Urinary bladder (tissue), 4 donors: ENCODE measurements around the gene TMEM167A. TPM values are rescaled to one million over a fixed set of nuclear protein-coding genes. Genes with fewer than 3 reads are reported as not detected.
"Not testable (repeated sequence)": the region's sequence is repeated elsewhere in the genome, so short reads cannot be mapped to it uniquely, and the experiment has no call there.

Experiments used
- DNase-seq: peaks from one replicate; pipeline ENCODE4 v3.0.0-alpha.2; 2015; ENCODE audit errors: extremely low spot score
- H3K27ac ChIP-seq: one replicate; pipeline ENCODE4 v1.5.1; 2013; ENCODE audit warnings: low read depth, mild to moderate bottlenecking, moderate library complexity
- H3K36me3 ChIP-seq: one replicate; pipeline ENCODE4 v1.6.1; 2013; ENCODE audit warnings: mild to moderate bottlenecking, moderate library complexity; ENCODE audit not compliant: insufficient read depth
- H3K4me1 ChIP-seq: one replicate; pipeline ENCODE4 v1.6.1; 2013; ENCODE audit warnings: mild to moderate bottlenecking, moderate library complexity; ENCODE audit not compliant: insufficient read depth
- H3K4me3 ChIP-seq: one replicate; pipeline ENCODE4 v1.5.1; 2013; ENCODE audit warnings: low read depth, low read length
- WGBS: extraction: QIAGEN DNeasy Blood & Tissue Kit; methylation state at CpG from one replicate; pipeline ENCODE4 v1.1.7; 2013; 5-methylcytosine and 5-hydroxymethylcytosine counted together
- polyA plus RNA-seq: library from polyadenylated mRNA; stranded (reverse); fragments of 200-250 nt; gene quantifications from one replicate; pipeline ENCODE4 v1.2.3, GENCODE V29; 2013
- total RNA-seq: library from RNA; depleted of rRNA; stranded (reverse); fragments of >200 nt; gene quantifications from one replicate; pipeline ENCODE4 v1.2.3, GENCODE V29; 2014
- donor health status: healthy with polysubstance abuse.
- donor health status: healthy.

The TMEM167A gene
- total and polyA plus RNA-seq, 2 donors = 30.1 to 113 TPM

GRCh38 chr5:83071286-83072051 lies 5.7 kb downstream of the TMEM167A start:
- WGBS = 83% methylated on average over 2 of the region's 2 CpGs
- H3K4me1 ChIP-seq = peaks cover 3% of the 10 kb centered on the region
- DNase-seq = no peak

GRCh38 chr5:83069096-83069799 lies 7.9 kb downstream of the TMEM167A start:
- H3K4me3 ChIP-seq = no peak overlapping the region
- no peak overlapping the region for H3K27ac ChIP-seq
- 85% methylated on average over 2 of the region's 2 CpGs for WGBS
- peaks cover 1% of the 10 kb centered on the region for H3K36me3 ChIP-seq
- H3K4me1 ChIP-seq = peaks cover 3% of the 10 kb centered on the region
- no peak for DNase-seq

More at GRCh38 chr5:83071286-83072051, 5.7 kb downstream of the TMEM167A start:
- no peak overlapping the region for H3K27ac ChIP-seq
- H3K36me3 ChIP-seq = peaks cover 1% of the 10 kb centered on the region
- H3K4me3 ChIP-seq = no peak overlapping the region

- not testable (repeated sequence) for DNase-seq, H3K27ac ChIP-seq, H3K4me1 ChIP-seq, H3K36me3 ChIP-seq, H3K4me3 ChIP-seq
- WGBS = over 99% methylated on average over 4 of the region's 4 CpGs
Observed at GRCh38 chr5:83067377-83067776, 9.8 kb downstream of the TMEM167A start.

- WGBS = 90% methylated on average over 3 of the region's 3 CpGs
- Histone ChIP-seq H3K27ac (no peak overlapping the region), H3K36me3 (peaks cover 1% of the 10 kb centered on the region), H3K4me1 (peaks cover 3% of the 10 kb centered on the region), H3K4me3 (no peak overlapping the region)
- no peak for DNase-seq
Observed at GRCh38 chr5:83066548-83067110, 10.6 kb downstream of the TMEM167A start.

GRCh38 chr5:83059341-83059740 lies 17.9 kb downstream of the TMEM167A start:
- no peak for DNase-seq
- Histone ChIP-seq H3K27ac (no peak overlapping the region), H3K36me3 (no peaks in the 10 kb centered on the region), H3K4me3 (no peak overlapping the region), H3K4me1 (no peaks in the 10 kb centered on the region)
- 59% methylated on average over 2 of the region's 2 CpGs for whole genome bisulfite sequencing

GRCh38 chr5:83058726-83059125 lies 18.5 kb downstream of the TMEM167A start:
- H3K4me1 ChIP-seq = no peaks in the 10 kb centered on the region
- peak; percentile 51 for DNase-seq
- no peak overlapping the region for H3K4me3 ChIP-seq
- H3K36me3 ChIP-seq = no peaks in the 10 kb centered on the region
- no peak overlapping the region for H3K27ac ChIP-seq

- Histone ChIP-seq H3K27ac (no peak overlapping the region), H3K4me1 (peaks cover 2% of the 10 kb centered on the region), H3K36me3 (no peaks in the 10 kb centered on the region), H3K4me3 (no peak overlapping the region)
- DNase-seq = no peak
- WGBS = 87% methylated on average over 2 of the region's 2 CpGs
Observed at GRCh38 chr5:83055166-83055565, 22.0 kb downstream of the TMEM167A start.

GRCh38 chr5:83050723-83051340 lies 26.4 kb downstream of the TMEM167A start:
- WGBS = 54% methylated on average over 4 of the region's 4 CpGs
- peaks cover 2% of the 10 kb centered on the region for H3K4me1 ChIP-seq

GRCh38 chr5:83049370-83049885 lies 27.8 kb downstream of the TMEM167A start:
- 56% methylated on average over 3 of the region's 3 CpGs for WGBS
- Histone ChIP-seq H3K36me3 (peaks cover 2% of the 10 kb centered on the region), H3K27ac (no peak overlapping the region), H3K4me3 (no peak overlapping the region), H3K4me1 (peaks cover 2% of the 10 kb centered on the region)
- DNase-seq = peak; percentile 21

More at GRCh38 chr5:83050723-83051340, 26.4 kb downstream of the TMEM167A start:
- no peak for DNase-seq
- no peak overlapping the region for H3K4me3 ChIP-seq
- peaks cover 2% of the 10 kb centered on the region for H3K36me3 ChIP-seq
- no peak overlapping the region for H3K27ac ChIP-seq

- Histone ChIP-seq H3K4me1 (peaks cover 2% of the 10 kb centered on the region), H3K27ac (no peak overlapping the region), H3K4me3 (no peak overlapping the region), H3K36me3 (peaks cover 2% of the 10 kb centered on the region)
- DNase-seq = no peak
- 92% methylated on average over 2 of the region's 2 CpGs for WGBS
Observed at GRCh38 chr5:83048811-83049210, 28.4 kb downstream of the TMEM167A start.

- Histone ChIP-seq H3K4me1 (peaks cover 2% of the 10 kb centered on the region), H3K36me3 (peaks cover 2% of the 10 kb centered on the region), H3K4me3 (no peak overlapping the region), H3K27ac (no peak overlapping the region)
- no peak for DNase-seq
- 83% methylated on average over 3 of the region's 3 CpGs for WGBS
Observed at GRCh38 chr5:83048277-83048676, 28.9 kb downstream of the TMEM167A start.

- Histone ChIP-seq H3K36me3 (peaks cover 2% of the 10 kb centered on the region), H3K4me3 (no peak overlapping the region), H3K27ac (no peak overlapping the region), H3K4me1 (no peaks in the 10 kb centered on the region)
- no peak for DNase-seq
- whole genome bisulfite sequencing = 64% methylated on average over 2 of the region's 2 CpGs
Observed at GRCh38 chr5:83044926-83045325, 32.3 kb downstream of the TMEM167A start.

- WGBS = 95% methylated on average over 3 of the region's 3 CpGs
- DNase-seq = no peak
- Histone ChIP-seq H3K27ac (no peak overlapping the region), H3K4me1 (no peaks in the 10 kb centered on the region), H3K36me3 (no peaks in the 10 kb centered on the region), H3K4me3 (no peak overlapping the region)
Observed at GRCh38 chr5:83042507-83042906, 34.7 kb downstream of the TMEM167A start.
